Activated naive CD4-positive, alpha-beta T cell treated with anti-CD3 and anti-CD28 coated beads, Interleukin-2, amount 50 U/mL, for 72 hours (primary cell): ENCODE measurements around the gene FBXL4. TPM values are rescaled to one million over a fixed set of nuclear protein-coding genes. Genes with fewer than 3 reads are reported as not detected.

Experiments
- ATAC-seq, 2 donors: fragments of 150-1000 bp; cut with Tn5 transposase; 2 replicates each; pipeline ENCODE4 v1.10.0; 2021; ENCODE audit warnings: mild to moderate bottlenecking in 2 of 2, moderate library complexity in 2 of 2
- DNase-seq, 2 donors: peaks; one replicate each; pipeline ENCODE4 v3.0.0; 2021 to 2022; ENCODE audit warnings: low spot score in 2 of 2
- H3K27ac Mint-ChIP-seq, 2 donors: one replicate each; pipeline ENCODE4 v1.8.0; 2022; ENCODE audit warnings: mild to moderate bottlenecking in 2 of 2, mixed read lengths in 2 of 2
- H3K36me3 Mint-ChIP-seq, 2 donors: one replicate each; pipeline ENCODE4 v1.8.0; 2022; ENCODE audit warnings: mixed read lengths in 2 of 2
- H3K9me3 Mint-ChIP-seq, 2 donors: one replicate each; pipeline ENCODE4 v1.8.0; 2022; ENCODE audit warnings: mixed read lengths in 2 of 2
- total RNA-seq, 2 donors: library from RNA; stranded (reverse); gene quantifications; one replicate each; pipeline ENCODE4 v1.2.3, GENCODE V29; 2022

The FBXL4 gene
- total RNA-seq, 2 donors from 2014 or later: 12.9 to 15.0 TPM

DNA sequence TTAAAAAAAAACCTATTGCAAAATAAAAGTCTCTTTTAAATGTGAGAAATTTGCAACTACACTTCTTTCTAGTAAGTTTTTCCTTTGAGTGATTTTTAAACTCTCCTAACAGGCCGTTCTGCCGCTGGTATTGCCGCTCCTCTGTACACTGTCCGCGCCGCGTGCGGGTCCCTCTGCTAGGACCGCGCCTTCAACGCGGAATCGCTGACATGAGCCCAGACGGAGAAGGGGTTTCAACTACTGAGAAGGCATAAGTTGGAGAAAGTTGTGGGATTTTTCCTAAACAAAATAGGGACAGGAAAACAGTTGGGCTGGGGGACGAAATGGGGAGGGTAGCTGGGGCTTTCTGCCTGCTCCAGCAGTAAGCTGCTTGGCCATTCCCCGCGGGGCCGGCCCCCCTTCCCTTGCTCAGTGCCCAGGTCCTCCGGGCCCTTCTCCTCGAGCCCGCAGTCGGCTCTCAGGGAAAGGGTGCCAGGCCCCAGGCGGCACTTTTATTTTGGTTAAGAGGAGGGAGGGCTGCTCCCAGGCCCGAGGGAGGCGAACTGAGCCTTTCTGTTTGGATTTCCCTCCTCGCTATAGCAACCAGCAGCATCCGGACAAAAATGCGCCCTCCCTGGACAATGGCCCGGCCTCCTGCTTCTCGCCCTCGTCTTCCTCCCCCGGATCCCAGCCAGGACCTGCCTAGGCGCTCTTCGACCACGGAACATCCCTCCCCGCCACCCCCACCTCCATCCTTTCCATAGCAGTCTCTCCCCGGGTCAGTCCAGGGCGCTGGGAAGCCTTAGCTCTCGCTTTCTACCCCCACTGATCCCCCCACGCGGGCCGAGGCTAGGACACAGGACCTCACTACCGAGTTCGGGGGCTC lies 120.2 kb downstream of the FBXL4 start:
- Mint-ChIP-seq H3K27ac (no peak overlapping the region), H3K36me3 (peaks cover 0 to 19% of the 10 kb centered on the region in 2 donors), H3K9me3 (no peaks in the 10 kb centered on the region)
- DNase-seq: no peak
- ATAC-seq: no peak

DNA sequence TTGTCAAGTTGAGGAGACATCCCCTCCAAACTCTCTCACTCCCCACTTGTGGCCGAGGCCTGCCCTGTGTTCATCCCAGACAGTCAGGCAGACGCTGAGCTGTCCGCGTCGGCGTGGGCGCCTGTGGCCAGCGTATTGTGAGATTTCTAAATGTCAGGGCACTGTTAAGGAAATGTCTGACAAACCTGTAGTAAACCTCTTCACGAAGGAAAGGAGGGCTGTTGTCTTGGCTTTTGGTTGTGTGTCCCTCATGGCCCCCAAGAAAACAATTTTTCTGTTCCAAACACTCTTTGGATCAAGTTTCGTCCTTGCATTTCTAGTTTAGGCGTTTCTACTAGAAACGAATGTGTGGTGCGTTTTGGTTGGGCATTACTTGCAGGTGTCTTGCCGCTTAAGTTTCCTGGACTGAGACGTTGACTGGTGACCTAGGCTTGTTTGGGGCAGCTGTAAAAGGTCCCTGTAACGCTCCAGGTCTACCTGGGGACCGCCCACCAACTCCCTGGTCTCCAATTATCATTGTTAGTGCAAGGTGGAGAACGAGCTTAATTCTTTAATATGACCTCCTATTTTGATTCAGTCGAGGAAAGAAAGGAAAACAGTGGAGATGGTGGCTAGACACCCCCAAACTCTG lies 122.0 kb downstream of the FBXL4 start:
- ATAC-seq (no peak), DNase-seq (no peak)
- Mint-ChIP-seq H3K27ac (no peak overlapping the region), H3K9me3 (no peaks in the 10 kb centered on the region), H3K36me3 (peaks cover 0 to 12% of the 10 kb centered on the region in 2 donors)

DNA sequence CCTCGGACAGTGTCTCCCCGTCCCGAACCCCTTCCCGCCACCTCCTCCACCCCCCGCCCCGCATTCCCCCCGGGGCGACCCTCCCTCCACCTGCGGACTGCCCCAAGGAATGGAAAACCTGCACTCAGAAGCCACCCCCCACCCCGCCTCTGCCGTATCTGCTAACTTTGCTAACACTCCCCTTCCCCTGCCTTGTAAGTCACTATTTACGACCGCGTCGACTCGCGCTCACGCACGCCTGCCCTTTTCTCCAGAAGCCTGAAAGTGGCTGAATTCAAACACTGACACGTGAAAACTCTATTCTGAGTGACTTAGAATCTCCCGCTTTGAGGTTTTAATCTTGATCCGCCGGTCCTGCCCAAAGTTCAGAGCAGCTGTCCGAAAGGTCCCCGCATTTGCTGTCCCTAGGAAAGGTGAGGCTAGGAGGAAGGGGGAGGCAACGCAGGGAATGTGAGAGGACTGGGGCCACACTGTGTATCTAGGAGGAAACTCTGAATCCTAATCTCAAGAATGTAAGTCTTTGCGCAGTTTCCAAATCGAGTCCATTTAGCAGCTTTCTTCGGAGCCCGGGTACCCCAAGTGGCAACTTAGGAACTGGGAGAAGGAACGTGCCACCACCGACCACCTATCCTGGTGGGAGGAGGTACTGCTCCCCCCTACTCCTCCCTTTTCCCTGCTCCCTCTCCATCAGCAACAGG lies 122.7 kb downstream of the FBXL4 start:
- Mint-ChIP-seq H3K9me3 (no peaks in the 10 kb centered on the region), H3K27ac (no peak overlapping the region), H3K36me3 (peaks cover 0 to 12% of the 10 kb centered on the region in 2 donors)
- no peak for DNase-seq
- no peak for ATAC-seq

DNA sequence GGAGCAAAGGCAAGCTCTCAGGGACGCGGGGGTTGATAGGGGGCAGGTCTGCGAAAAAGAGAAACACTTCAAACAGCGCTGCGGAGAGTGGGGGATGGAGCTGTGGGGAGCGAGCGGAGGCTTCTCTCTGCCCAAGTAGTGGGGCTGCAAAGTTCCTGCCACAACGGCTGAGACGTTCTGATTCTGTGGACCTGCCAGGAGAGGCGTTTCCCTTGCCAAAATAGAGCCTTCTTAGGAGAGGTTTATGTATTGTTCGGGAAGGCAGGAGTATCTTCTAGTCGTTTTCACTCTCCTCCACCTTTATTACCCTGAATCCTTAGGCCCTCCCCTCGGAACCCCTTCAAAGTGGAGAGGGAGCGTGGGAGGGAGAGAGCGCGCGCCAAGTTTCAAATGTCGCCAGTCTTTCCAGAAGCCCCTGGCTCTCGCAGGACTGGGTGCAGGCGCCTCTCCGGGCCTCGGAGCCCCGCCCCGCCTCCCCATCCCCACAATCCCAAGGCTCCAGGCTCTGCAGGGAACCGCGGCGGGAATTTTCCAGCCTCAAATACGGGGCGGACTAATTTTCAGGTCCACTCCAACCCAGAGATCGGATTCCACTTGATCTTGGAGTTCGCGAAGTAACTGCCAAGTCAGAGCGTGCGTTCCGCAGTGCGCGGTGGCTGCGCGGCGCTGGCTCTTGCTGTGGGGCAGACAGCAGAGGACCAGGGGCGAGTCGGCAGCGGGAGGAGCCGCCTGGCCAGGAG lies 123.4 kb downstream of the FBXL4 start:
- ATAC-seq: no peak
- Mint-ChIP-seq H3K27ac (no peak overlapping the region), H3K36me3 (peaks cover 0 to 12% of the 10 kb centered on the region in 2 donors), H3K9me3 (no peaks in the 10 kb centered on the region)
- no peak for DNase-seq

DNA sequence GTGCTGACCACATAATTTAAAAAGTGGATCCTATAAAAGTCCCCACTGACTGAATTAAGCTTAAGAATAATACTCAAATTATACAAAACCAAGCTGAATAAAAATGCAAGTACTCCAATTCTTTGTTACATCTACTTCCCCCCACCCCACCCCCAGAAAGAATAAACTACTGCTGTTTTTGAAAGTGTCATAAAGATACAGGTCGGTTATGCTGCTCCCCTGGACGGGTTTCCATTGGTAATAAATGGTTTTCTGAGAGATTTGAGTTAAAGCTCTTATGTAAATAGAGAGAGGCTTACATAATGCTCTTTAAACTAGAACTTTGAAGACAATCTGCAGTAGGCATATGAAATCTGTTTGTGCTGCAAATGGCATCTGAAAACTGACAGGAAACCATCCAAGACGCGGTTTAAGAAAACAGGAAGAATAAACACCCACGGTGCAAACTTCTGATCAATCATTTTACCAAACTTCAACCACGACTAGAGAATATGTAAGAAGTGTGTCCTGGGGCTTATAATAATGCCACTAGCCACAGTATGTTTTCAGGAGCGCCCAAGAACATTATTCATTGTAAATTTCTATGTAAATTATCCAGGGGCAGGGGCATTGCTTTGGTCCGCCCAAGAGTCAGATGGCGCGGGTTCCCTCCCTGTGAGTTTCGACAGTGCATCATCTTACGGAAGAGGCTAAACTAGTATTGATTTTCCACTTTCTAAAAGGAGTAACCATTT lies 124.2 kb downstream of the FBXL4 start:
- no peak for DNase-seq
- no peaks in the 10 kb centered on the region for H3K9me3 Mint-ChIP-seq
- peaks cover 0 to 12% of the 10 kb centered on the region in 2 donors for H3K36me3 Mint-ChIP-seq
- no peak overlapping the region for H3K27ac Mint-ChIP-seq
- ATAC-seq: no peak

DNA sequence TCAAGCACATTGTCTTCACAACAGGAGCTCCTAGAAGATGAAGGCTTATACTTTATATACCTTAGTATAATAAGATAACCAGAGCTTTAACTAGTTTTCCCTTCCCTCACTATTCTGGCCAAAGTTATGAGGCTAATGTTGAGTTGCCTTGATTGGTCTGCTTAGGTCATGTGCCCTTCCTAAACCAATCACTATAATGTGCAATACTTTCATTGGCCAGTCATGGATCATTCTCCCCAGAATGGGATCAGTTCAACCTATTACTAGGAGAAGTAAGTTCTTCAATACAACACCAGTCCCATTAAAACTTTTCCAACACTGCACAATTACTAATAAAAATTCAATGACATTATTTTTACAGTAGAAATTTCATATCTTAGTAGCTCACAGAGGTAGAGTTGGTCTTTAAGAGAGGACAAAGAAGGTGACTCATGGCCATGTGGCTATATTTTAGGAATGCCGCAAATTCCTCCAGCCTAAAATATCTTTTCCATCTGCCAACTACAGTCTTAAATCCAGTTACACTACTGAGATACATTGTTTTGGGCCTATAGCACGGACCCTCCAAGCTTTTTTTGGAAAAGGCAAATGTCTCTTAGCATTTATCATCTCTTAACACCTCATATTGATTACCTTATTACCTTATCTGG lies 125.9 kb downstream of the FBXL4 start:
- Mint-ChIP-seq H3K36me3 (peaks cover 0 to 12% of the 10 kb centered on the region in 2 donors), H3K27ac (no peak overlapping the region), H3K9me3 (no peaks in the 10 kb centered on the region)
- no peak for ATAC-seq
- DNase-seq: no peak

Other genes starting within 250 kb of the FBXL4 start
- not detected for gene POU3F2, start 113.4 kb downstream of the FBXL4 start, total RNA-seq